ENCODE results near the gene GPSM3.
A peak's percentile ranks its signal among the peaks of the same experiment; 100 is the strongest.
"Not testable (repeated sequence)": the region's sequence is repeated elsewhere in the genome, so short reads cannot be mapped to it uniquely, and the experiment has no call there.

The GPSM3 gene

GRCh38 chr6:32198345-32198696 is 5.9 kb upstream of the GPSM3 start:
- no peak for DNase-seq (ENCODE audit: low spot score in 2 of 2)
- H3K36me3 Mint-ChIP-seq (ENCODE audit: insufficient read depth), result peaks cover 13% of the 10 kb centered on the region
- ATAC-seq (replicated peaks; ENCODE audit: extremely low read depth, poor library complexity, severe bottlenecking), result no peak
- H3K27ac Mint-ChIP-seq (ENCODE audit: low read depth), result no peak overlapping the region
- H3K4me3 Mint-ChIP-seq, result no peak overlapping the region
- H3K27me3 Mint-ChIP-seq, result no peaks in the 10 kb centered on the region
- peaks cover 36% of the 10 kb centered on the region for H3K4me1 Mint-ChIP-seq
- H3K9me3 Mint-ChIP-seq, result no peaks in the 10 kb centered on the region

GRCh38 chr6:32196682-32197616 is 4.5 kb upstream of the GPSM3 start:
- H3K27me3 Mint-ChIP-seq, result no peaks in the 10 kb centered on the region
- ATAC-seq (replicated peaks; ENCODE audit: extremely low read depth, poor library complexity, severe bottlenecking), result no peak
- H3K9me3 Mint-ChIP-seq, result no peaks in the 10 kb centered on the region
- peak overlapping the region; percentile 98 for H3K4me3 Mint-ChIP-seq
- H3K36me3 Mint-ChIP-seq (ENCODE audit: insufficient read depth), result peaks cover 22% of the 10 kb centered on the region
- peak overlapping the region; percentile 98 for H3K27ac Mint-ChIP-seq (ENCODE audit: low read depth)
- H3K4me1 Mint-ChIP-seq, result peaks cover 50% of the 10 kb centered on the region
- no peak for DNase-seq (ENCODE audit: low spot score in 2 of 2)

- H3K36me3 Mint-ChIP-seq (ENCODE audit: insufficient read depth), result peaks cover 25% of the 10 kb centered on the region
- H3K9me3 Mint-ChIP-seq, result no peaks in the 10 kb centered on the region
- ATAC-seq (replicated peaks; ENCODE audit: extremely low read depth, poor library complexity, severe bottlenecking), result peak; percentile 82
- H3K4me3 Mint-ChIP-seq, result peak overlapping the region; percentile 98
- peaks cover 58% of the 10 kb centered on the region for H3K4me1 Mint-ChIP-seq
- peak overlapping the region; percentile 98 for H3K27ac Mint-ChIP-seq (ENCODE audit: low read depth)
- DNase-seq (ENCODE audit: low spot score in 2 of 2), result peak; percentile 42 to 44
- H3K27me3 Mint-ChIP-seq, result no peaks in the 10 kb centered on the region
These were observed 3.6 kb upstream of the GPSM3 start for GRCh38 chr6:32195902-32196681.

DNA sequence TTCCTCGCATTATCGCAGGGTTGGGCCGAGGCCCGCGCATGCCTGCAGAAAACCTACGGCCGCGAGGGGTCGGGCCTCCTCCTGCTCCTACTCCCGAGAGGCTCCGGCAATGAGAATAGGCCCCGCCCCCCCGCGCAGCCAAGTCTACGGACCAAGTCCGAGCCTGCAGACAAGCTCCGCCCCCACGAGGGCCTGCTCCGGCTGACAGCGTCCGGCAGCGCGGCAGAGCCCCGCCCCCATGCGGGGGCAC is 3.1 kb upstream of the GPSM3 start:
- peak; percentile 84 for ATAC-seq (replicated peaks; ENCODE audit: extremely low read depth, poor library complexity, severe bottlenecking)
- DNase-seq (ENCODE audit: low spot score in 2 of 2), result peak; percentile 96 to 98
- Mint-ChIP-seq H3K27ac (ENCODE audit: low read depth) (peak overlapping the region; percentile 98), H3K27me3 (no peaks in the 10 kb centered on the region), H3K36me3 (ENCODE audit: insufficient read depth) (peaks cover 25% of the 10 kb centered on the region), H3K9me3 (no peaks in the 10 kb centered on the region), H3K4me3 (peak overlapping the region; percentile 98), H3K4me1 (peaks cover 61% of the 10 kb centered on the region)

- H3K9me3 Mint-ChIP-seq, result no peaks in the 10 kb centered on the region
- H3K27me3 Mint-ChIP-seq, result no peaks in the 10 kb centered on the region
- H3K27ac Mint-ChIP-seq (ENCODE audit: low read depth), result peak overlapping the region; percentile 98
- peak overlapping the region; percentile 98 for H3K4me3 Mint-ChIP-seq
- ATAC-seq (replicated peaks; ENCODE audit: extremely low read depth, poor library complexity, severe bottlenecking) (peak; percentile 8), DNase-seq (ENCODE audit: low spot score in 2 of 2) (no peak)
- peaks cover 61% of the 10 kb centered on the region for H3K4me1 Mint-ChIP-seq
- peaks cover 25% of the 10 kb centered on the region for H3K36me3 Mint-ChIP-seq (ENCODE audit: insufficient read depth)
These were observed 2.6 kb upstream of the GPSM3 start for GRCh38 chr6:32194825-32195651.

GRCh38 chr6:32194388-32194787 is 1.9 kb upstream of the GPSM3 start:
- Mint-ChIP-seq H3K4me3 (peak overlapping the region; percentile 98), H3K27ac (ENCODE audit: low read depth) (no peak overlapping the region), H3K36me3 (ENCODE audit: insufficient read depth) (peaks cover 26% of the 10 kb centered on the region), H3K4me1 (peaks cover 62% of the 10 kb centered on the region), H3K27me3 (no peaks in the 10 kb centered on the region), H3K9me3 (no peaks in the 10 kb centered on the region)
- ATAC-seq (replicated peaks; ENCODE audit: extremely low read depth, poor library complexity, severe bottlenecking), result no peak
- DNase-seq (ENCODE audit: low spot score in 2 of 2), result no peak

GRCh38 chr6:32193096-32193495 is 653 bp upstream of the GPSM3 start:
- H3K27me3 Mint-ChIP-seq; ATAC-seq (replicated peaks; ENCODE audit: extremely low read depth, poor library complexity, severe bottlenecking); DNase-seq (ENCODE audit: low spot score in 2 of 2); H3K9me3 Mint-ChIP-seq: not testable (repeated sequence)
- Mint-ChIP-seq H3K4me3 (peak overlapping the region; percentile 98), H3K36me3 (ENCODE audit: insufficient read depth) (peaks cover 37% of the 10 kb centered on the region), H3K27ac (ENCODE audit: low read depth) (peak overlapping the region; percentile 98), H3K4me1 (peaks cover 73% of the 10 kb centered on the region)

DNA sequence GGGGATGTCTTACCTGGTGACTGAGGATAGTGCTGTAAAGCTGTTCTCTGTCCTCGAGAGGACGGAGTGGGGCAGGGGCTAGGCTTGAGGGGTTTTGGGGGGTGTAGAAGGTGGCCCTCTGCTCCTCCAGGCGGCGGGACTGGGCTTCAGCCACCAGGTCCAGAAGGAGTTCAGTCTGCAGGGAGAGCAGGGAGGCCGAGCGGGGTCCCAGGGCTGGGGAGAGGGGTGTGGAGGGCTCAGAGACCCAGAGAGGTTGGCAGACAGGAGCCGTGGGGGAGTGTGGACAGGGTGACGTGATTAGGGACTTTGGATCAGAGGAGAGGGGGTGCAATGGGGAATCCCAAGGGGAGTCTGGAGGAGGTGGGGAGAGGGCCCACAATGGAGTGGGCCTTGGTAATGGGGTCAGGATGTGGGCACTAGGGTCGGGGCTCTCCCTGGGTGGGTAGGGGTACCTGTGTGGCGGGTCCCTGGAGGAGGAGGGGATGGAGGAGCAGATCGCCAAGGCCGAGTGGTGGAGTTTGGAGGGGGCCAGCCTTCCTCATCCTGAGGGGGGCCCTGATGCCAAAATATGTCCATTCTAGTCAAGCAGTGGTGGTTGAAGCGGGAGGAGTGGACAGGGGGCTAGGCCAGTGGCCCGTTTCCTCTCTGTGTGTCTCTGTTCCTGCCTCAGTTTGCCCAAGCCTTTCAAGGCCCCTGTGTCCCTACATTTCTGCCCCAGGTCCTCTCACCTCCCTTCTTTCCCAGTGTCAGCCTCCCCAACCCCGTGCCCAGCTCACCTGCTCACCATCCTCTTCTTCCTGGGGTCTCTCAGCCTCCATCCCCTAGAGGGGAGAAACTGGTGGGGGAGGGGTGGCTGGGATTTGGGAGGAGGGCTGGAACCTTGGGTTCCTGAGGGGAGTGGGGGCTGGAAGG is 491 bp downstream of the GPSM3 start:
- Mint-ChIP-seq H3K27me3 (no peaks in the 10 kb centered on the region), H3K27ac (ENCODE audit: low read depth) (peak overlapping the region; percentile 98), H3K4me1 (peaks cover 81% of the 10 kb centered on the region), H3K4me3 (peak overlapping the region; percentile 98), H3K9me3 (no peaks in the 10 kb centered on the region), H3K36me3 (ENCODE audit: insufficient read depth) (peaks cover 47% of the 10 kb centered on the region)
- ATAC-seq (replicated peaks; ENCODE audit: extremely low read depth, poor library complexity, severe bottlenecking) (no peak), DNase-seq (ENCODE audit: low spot score in 2 of 2) (no peak)

DNA sequence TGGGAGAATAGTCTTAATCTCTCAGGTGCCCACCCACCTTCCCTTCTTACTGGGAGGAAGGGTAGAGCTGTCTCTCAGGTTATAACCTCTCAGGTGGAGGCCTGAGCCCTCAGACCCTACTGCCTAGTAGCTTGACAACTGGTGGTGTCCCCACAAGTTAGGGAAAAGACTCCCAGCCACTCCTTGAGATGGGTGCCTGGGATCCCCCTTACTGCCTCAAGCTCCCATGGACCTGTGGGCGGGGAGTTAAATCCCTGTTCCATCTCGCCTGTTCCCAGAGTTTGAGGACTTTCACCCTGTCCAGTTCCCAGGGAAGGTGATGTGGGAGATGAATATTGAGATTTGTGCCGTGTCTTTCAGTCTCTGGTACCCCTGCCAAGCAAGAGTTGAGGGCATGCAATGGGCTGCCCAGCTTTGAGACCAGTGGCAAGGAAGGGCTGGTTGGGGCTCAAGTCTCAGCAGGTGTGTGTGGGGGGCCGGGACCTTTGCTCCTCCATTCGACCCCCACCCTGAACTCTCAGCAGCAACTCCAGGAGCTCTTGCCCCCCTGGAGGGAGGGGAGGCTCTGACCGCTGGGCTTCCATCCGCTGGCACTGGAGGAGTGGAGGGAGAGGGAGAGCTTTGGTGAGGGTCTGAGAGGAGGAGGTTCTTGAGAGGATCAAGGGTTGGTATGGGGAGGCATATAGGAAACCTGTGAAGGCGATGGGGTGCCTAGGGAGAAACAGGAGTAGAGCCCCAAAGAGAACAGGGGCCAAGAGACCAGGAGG is 1.3 kb downstream of the GPSM3 start:
- H3K4me3 Mint-ChIP-seq, result peak overlapping the region; percentile 98
- H3K27ac Mint-ChIP-seq (ENCODE audit: low read depth), result peak overlapping the region; percentile 98
- H3K36me3 Mint-ChIP-seq (ENCODE audit: insufficient read depth), result peaks cover 50% of the 10 kb centered on the region
- peaks cover 81% of the 10 kb centered on the region for H3K4me1 Mint-ChIP-seq
- H3K27me3 Mint-ChIP-seq, result no peaks in the 10 kb centered on the region
- DNase-seq (ENCODE audit: low spot score in 2 of 2) (no peak), ATAC-seq (replicated peaks; ENCODE audit: extremely low read depth, poor library complexity, severe bottlenecking) (no peak)
- no peaks in the 10 kb centered on the region for H3K9me3 Mint-ChIP-seq

DNA sequence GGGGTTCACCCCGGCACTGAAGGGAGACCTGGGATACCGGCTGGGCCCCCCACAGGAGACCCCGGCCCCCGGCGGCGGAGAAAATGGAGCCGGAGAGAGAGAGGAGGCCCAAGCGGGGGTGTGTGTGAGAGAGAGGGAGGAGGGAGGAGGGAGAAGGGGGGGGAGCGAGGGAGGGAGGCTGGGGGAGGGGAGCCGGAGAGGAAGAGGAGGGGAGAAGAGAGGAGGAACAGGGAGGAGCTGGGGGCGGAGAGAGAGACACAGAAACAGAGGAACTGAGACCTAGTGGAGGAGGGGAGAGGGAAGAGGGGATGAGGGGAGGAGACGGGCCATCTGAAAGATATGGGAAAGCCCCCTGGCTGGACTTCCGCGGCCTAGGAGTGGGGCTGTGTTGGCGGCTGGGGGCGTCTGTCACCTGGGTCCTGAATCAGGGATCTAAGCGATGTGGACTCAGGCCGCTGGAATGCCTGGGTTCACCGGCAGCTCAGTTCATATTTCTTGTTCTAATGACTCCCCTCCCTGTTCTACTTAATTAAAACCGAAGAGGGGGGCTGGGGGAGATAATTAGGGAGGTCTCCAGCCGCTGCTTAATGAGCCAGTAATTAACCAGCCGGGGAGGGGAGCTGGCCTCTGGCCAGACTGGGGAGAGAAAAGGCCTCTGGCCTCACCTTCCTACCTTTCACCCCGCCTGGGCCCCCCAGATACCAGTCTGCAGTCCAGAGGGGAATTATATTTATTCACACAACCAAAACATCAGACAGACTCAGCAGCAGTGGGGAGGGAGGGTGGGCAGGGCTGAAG is 2.2 kb downstream of the GPSM3 start, which contains the start of gene PBX2:
TSS of gene PBX2 (minus strand) at position 149 of the 798 bp plus-strand sequence. CDS start 287 bp downstream, outside the sequence.
- H3K4me1 Mint-ChIP-seq, result peaks cover 81% of the 10 kb centered on the region
- H3K9me3 Mint-ChIP-seq, result no peaks in the 10 kb centered on the region
- no peaks in the 10 kb centered on the region for H3K27me3 Mint-ChIP-seq
- DNase-seq (ENCODE audit: low spot score in 2 of 2), result peak in 1 of 2 donors; percentile 47
- peak within 1 kb of the TSS; percentile 98 for H3K4me3 Mint-ChIP-seq
- peak; percentile 40 for ATAC-seq (replicated peaks; ENCODE audit: extremely low read depth, poor library complexity, severe bottlenecking)
- H3K27ac Mint-ChIP-seq (ENCODE audit: low read depth), result peak within 1 kb of the TSS; percentile 98
- H3K36me3 Mint-ChIP-seq (ENCODE audit: insufficient read depth), result peaks cover 51% of the 10 kb centered on the region

DNA sequence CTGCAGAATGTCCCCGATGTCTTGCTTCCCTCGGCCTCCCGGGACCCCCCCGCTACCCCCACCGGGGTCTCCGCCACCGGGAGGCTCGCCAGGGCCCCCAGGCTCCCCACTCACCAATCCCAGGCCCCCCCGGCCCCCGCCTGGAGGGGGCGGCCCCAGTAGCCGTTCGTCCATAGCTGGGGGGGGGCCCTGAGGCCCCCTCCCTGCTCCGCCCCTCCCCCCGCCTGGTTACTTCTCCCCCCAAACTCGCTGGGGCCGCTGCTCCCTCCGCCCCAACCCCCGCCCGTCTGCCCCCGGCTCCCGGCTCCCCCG is 2.7 kb downstream of the GPSM3 start:
- peak overlapping the region; percentile 98 for H3K27ac Mint-ChIP-seq (ENCODE audit: low read depth)
- H3K27me3 Mint-ChIP-seq, result no peaks in the 10 kb centered on the region
- ATAC-seq (replicated peaks; ENCODE audit: extremely low read depth, poor library complexity, severe bottlenecking), result no peak
- peaks cover 49% of the 10 kb centered on the region for H3K36me3 Mint-ChIP-seq (ENCODE audit: insufficient read depth)
- H3K4me1 Mint-ChIP-seq, result peaks cover 76% of the 10 kb centered on the region
- H3K4me3 Mint-ChIP-seq, result peak overlapping the region; percentile 98
- DNase-seq (ENCODE audit: low spot score in 2 of 2), result no peak
- H3K9me3 Mint-ChIP-seq, result no peaks in the 10 kb centered on the region

Measured in central memory CD8-positive, alpha-beta T cell (primary cell).